Measurements from ENCODE around the gene BRINP2.

Gene BRINP2

GRCh38 chr1:177171536-177172123 is 872 bp downstream of the BRINP2 start:
- DNase-seq: no peak

DNA sequence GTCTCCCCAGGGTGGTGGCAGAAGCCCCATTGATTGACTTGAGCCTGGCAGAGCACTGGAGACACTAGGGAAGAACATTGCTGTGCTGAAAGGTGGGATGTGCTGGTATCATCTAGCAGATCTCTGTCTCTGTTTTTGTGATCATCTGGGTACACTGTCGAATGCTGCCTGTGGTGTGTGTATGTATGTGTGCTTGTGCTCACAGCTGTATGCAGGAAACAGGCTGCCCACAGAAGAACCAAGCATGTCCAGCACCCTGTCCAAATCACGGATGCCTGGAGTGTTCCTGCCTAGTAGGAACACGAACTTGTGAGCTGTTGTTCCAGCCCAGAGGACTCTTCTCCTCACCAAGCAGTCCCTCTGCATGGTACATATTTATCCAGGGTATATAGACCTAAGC is 1.5 kb downstream of the BRINP2 start:
- DNase-seq: no peak

DNA sequence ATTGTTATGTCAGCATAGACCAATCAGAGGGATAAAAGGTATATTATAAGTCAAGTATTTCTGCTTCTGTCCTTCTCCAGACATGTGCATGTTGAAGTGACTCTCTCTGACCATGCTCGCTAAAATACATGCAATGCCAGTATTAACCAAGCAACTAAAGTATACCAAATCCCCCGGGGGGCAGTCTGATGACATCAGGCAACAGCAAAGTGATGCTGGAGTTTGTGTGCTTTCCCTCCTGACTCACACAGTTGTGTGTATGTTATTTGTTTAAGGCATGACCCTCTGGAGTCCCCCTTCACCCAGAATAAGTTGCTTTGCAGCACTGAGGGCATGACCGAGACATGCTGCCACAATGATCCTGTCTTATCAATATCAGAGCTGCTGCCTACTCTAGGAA is 2.1 kb downstream of the BRINP2 start:
- no peak for DNase-seq

DNA sequence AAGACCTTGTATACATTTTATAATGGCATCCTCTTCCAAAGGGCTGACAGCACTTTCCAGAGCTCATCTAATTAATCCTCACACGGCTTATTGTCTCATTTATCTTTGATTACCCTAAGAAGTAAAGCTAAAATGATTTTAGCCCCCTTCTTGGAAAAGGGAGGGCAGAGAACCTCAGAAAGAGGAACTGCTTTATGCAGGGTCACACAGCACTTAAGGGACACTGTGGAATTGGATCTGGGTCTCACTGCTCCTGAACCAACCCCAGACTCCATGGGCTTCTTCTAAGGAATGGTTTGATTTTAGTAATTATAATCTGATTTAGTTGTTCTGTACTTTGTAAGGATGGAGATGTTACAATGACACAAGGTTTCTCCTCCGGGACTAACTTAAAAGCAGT is 3.2 kb downstream of the BRINP2 start:
- no peak for DNase-seq

GRCh38 chr1:177174921-177175634 is 4.3 kb downstream of the BRINP2 start:
- DNase-seq: peak; percentile 53

DNA sequence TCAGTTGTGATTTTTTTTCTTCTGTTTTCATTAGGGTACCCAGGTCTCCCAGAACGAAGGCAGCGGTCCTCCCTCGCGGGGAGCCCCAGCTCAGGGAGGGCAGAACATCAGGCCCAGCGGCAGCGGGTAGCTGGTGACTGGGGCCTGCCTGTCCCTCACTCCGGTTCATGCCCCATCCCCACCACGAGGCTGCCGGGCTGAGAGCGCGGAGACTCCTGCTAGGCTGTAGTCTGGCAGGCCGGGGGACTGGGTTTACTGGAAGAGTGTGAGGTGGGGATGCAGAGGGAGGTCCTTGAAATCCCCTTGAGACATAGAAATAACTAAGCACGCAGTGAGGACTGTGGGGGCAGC is 10.5 kb downstream of the BRINP2 start:
- DNase-seq: no peak

GRCh38 chr1:177181631-177182291 is 11.0 kb downstream of the BRINP2 start:
- DNase-seq: peak; percentile 78

- no peak for DNase-seq
These were observed 13.1 kb downstream of the BRINP2 start for GRCh38 chr1:177183836-177184235.

- no peak for DNase-seq
These were observed 14.5 kb downstream of the BRINP2 start for GRCh38 chr1:177185209-177185608.

DNA sequence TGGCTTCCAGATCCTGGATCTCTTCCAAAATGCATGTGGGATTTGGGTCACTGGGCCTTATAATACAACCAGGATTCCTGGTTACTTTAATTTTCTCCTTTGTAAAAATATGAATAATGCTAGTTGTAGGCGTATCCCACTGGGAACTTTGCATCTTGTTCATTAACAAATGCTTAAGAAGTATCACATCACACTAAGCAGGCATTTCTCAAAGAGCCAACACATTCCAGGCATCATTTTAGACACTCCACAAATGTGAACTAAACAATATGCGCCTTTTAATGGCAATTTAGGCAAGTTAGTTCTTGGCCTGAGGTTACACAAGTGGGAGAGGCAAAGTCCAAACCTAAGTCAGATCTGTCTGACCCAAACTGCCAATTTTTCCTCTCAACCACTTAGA is 15.9 kb downstream of the BRINP2 start:
- no peak for DNase-seq

- DNase-seq: no peak
These were observed 19.7 kb downstream of the BRINP2 start for GRCh38 chr1:177190308-177190970.

DNA sequence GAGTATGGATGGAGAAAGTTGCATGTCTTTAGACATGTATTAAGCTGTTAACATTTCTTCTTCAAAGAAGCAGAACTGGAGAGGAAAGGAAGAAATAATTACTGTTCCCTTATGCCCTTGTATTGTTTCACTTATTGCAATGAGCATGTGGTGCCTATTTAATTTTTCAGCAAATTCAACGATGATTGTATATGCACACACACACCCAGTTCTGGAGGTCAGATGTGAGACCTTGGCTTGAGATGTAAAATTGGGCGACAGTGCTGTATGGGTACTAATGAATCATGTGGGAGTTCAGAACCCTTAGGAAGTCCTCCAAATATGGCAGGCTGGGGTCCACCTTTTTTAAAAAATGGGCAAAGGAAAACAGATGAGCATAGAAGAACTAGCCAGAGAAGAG is 27.5 kb downstream of the BRINP2 start:
- no peak for DNase-seq

DNA sequence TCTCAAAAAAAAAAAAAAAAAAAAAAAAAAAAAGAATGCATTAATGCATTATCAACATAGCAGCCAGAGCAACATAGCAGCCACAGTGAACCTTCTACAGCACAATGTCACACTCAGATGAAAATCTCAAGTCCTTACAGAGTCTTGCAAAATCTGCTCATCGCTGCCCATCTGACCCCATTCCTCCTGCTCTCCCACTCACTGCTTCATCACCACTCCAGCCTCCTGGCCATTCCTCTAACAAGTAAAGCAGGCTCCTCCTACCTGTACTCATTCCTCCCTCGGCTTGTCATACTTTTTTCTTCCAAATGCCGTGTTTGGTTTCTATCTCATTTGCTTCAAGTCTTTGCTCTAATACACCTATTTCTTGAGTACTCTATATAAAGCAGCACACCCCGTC is 29.5 kb downstream of the BRINP2 start:
- DNase-seq: no peak

- DNase-seq: no peak
These were observed 36.1 kb downstream of the BRINP2 start for GRCh38 chr1:177206831-177207355.

GRCh38 chr1:177208920-177209319 is 38.2 kb downstream of the BRINP2 start:
- no peak for DNase-seq

DNA sequence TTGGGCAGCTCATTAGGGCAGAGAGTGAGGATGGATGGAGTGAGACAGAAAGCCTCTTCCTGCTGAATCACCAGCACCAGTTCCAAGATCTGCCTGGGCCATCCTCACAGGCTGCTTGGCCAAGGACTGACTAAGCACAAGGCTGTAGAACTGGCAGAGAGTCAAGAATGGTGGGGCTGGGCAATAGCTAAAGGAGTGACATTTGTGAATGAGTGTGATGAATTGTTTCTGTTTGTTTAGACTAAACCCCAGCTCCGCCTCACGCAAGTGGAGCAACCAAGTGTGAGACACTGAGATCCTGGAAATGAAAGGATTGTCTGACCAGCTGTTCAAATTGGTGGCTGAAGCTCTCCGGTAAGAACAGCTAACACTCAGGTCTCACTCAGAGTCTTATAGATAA is 38.6 kb downstream of the BRINP2 start:
- DNase-seq: peak; percentile 81

GRCh38 chr1:177210071-177210470 is 39.3 kb downstream of the BRINP2 start:
- no peak for DNase-seq

DNA sequence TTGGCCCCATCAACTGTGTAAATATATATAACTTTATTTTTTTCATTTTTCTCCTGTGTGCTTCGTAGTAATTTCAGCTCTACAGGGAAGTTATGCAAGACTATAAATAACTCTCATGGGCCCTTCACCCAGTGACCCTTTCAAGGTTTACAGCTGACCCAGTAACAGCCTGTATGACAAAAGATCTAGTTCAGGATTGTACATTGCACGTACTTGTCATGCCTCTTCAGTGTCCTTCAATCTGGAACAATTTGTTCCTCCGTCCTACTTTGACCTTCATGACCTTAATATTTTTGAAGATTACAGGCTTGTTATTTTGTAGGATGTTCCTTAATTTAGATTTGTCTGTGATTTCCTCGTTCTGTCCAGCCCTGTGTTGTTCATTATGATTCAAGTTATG is 40.5 kb downstream of the BRINP2 start:
- DNase-seq: no peak

- DNase-seq: no peak
These were observed 45.9 kb downstream of the BRINP2 start for GRCh38 chr1:177216587-177217202.

- DNase-seq: no peak
These were observed 49.0 kb downstream of the BRINP2 start for GRCh38 chr1:177219554-177220458.

DNA sequence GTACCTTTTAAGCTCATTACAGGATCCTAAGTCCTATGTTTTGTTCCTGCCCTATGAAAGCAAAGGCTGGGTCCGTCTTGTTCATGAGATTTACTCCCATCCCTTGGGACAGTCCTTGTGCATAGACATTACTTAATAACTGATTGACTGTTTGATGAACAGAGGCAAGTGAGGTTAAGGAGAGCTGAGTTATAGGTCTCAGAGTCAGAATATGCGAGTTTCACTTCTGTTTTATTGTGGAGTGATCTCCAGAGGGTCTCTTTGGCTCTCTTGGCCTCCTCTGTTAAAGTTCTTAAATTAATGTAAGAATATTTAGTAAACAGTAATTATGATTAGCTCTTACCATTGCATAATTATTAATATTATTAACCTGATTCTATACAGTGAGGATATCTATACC is 52.6 kb downstream of the BRINP2 start:
- DNase-seq: no peak
